DMS53 treated with DMSO at 0.1 percent for 48 hours (cell line): Measurements from ENCODE around the gene GAS2L1.

Source experiments
- DNase-seq: peaks from one replicate; lab custom pipeline; 2025; ENCODE audit not compliant: unreplicated experiment; lab: John Stamatoyannopoulos, UW

GAS2L1 gene

GRCh38 chr22:29306175-29306834 lies at the start of gene GAS2L1:
Gene GAS2L1, plus strand, starts transcription at chr22:29306650. Its CDS starts 1,456 bp downstream, at chr22:29308106.
- DNase-seq = peak; percentile 12

- DNase-seq = no peak
Measured at GRCh38 chr22:29257751-29258181, 48.7 kb upstream of the GAS2L1 start.

GRCh38 chr22:29258407-29259252 lies 47.8 kb upstream of the GAS2L1 start:
- no peak for DNase-seq

- no peak for DNase-seq
Measured at GRCh38 chr22:29259253-29259899, 47.1 kb upstream of the GAS2L1 start.

- no peak for DNase-seq
Measured at GRCh38 chr22:29260031-29260560, 46.4 kb upstream of the GAS2L1 start.

GRCh38 chr22:29260601-29261315 lies 45.7 kb upstream of the GAS2L1 start:
- no peak for DNase-seq

GRCh38 chr22:29263791-29264276 lies 42.6 kb upstream of the GAS2L1 start:
- no peak for DNase-seq

GRCh38 chr22:29265305-29265704 lies 41.1 kb upstream of the GAS2L1 start:
- no peak for DNase-seq

- DNase-seq = no peak
Measured at GRCh38 chr22:29265929-29266328, 40.5 kb upstream of the GAS2L1 start.

GRCh38 chr22:29266564-29267461 lies 39.6 kb upstream of the GAS2L1 start:
- no peak for DNase-seq

- no peak for DNase-seq
Measured at GRCh38 chr22:29267462-29267857, 39.0 kb upstream of the GAS2L1 start.

GRCh38 chr22:29267858-29268510 lies 38.5 kb upstream of the GAS2L1 start, which contains the start of the genes EWSR1 and RHBDD3:
Gene EWSR1, plus strand, starts transcription at chr22:29268268. Its CDS starts 69 bp downstream, at chr22:29268337.
Gene RHBDD3, minus strand, starts transcription at chr22:29267981. Its CDS starts 2,355 bp downstream, at chr22:29265626.
- peak; percentile 46 for DNase-seq

- no peak for DNase-seq
Measured at GRCh38 chr22:29268511-29269229, 37.8 kb upstream of the GAS2L1 start.

GRCh38 chr22:29269230-29269604 lies 37.2 kb upstream of the GAS2L1 start:
- DNase-seq = no peak

- DNase-seq = no peak
Measured at GRCh38 chr22:29269731-29270474, 36.5 kb upstream of the GAS2L1 start.

GRCh38 chr22:29270475-29271271 lies 35.8 kb upstream of the GAS2L1 start:
- no peak for DNase-seq

- DNase-seq = no peak
Measured at GRCh38 chr22:29272624-29273023, 33.8 kb upstream of the GAS2L1 start.
